Measurements from ENCODE around the gene CSDE1.

The CSDE1 gene

GRCh38 chr1:114702737-114703136 is 55.0 kb downstream of the CSDE1 start:
- DNase-seq (ENCODE audit: low read depth in 2 of 2): no peak

- no peak for DNase-seq (ENCODE audit: low read depth in 2 of 2)
Measured at GRCh38 chr1:114701931-114702330, 55.9 kb downstream of the CSDE1 start.

GRCh38 chr1:114700036-114700600 is 57.7 kb downstream of the CSDE1 start:
- DNase-seq (ENCODE audit: low read depth in 2 of 2): no peak

GRCh38 chr1:114696810-114697209 is 61.0 kb downstream of the CSDE1 start:
- DNase-seq (ENCODE audit: low read depth in 2 of 2): no peak

- no peak for DNase-seq (ENCODE audit: low read depth in 2 of 2)
Measured at GRCh38 chr1:114695430-114696058, 62.2 kb downstream of the CSDE1 start, which contains the start of gene AMPD1. Gene AMPD1 (minus strand): TSS chr1:114695546. CDS start chr1:114695471, 75 bp downstream.

GRCh38 chr1:114694540-114695310 is 63.1 kb downstream of the CSDE1 start:
- no peak for DNase-seq (ENCODE audit: low read depth in 2 of 2)

GRCh38 chr1:114692947-114693346 is 64.8 kb downstream of the CSDE1 start:
- DNase-seq (ENCODE audit: low read depth in 2 of 2): no peak

- DNase-seq (ENCODE audit: low read depth in 2 of 2): no peak
Measured at GRCh38 chr1:114691061-114691460, 66.7 kb downstream of the CSDE1 start.

GRCh38 chr1:114690148-114690547 is 67.6 kb downstream of the CSDE1 start:
- no peak for DNase-seq (ENCODE audit: low read depth in 2 of 2)

- no peak for DNase-seq (ENCODE audit: low read depth in 2 of 2)
Measured at GRCh38 chr1:114688526-114688925, 69.3 kb downstream of the CSDE1 start.

GRCh38 chr1:114685851-114686250 is 71.9 kb downstream of the CSDE1 start:
- no peak for DNase-seq (ENCODE audit: low read depth in 2 of 2)

- DNase-seq (ENCODE audit: low read depth in 2 of 2): no peak
Measured at GRCh38 chr1:114677691-114678090, 80.1 kb downstream of the CSDE1 start.

- DNase-seq (ENCODE audit: low read depth in 2 of 2): no peak
Measured at GRCh38 chr1:114676115-114676514, 81.7 kb downstream of the CSDE1 start.

- DNase-seq (ENCODE audit: low read depth in 2 of 2): no peak
Measured at GRCh38 chr1:114671939-114672275, 85.9 kb downstream of the CSDE1 start.

- no peak for DNase-seq (ENCODE audit: low read depth in 2 of 2)
Measured at GRCh38 chr1:114671011-114671938, 86.5 kb downstream of the CSDE1 start.

GRCh38 chr1:114670083-114671010 is 87.4 kb downstream of the CSDE1 start:
- peak; percentile 83 to 86 for DNase-seq (ENCODE audit: low read depth in 2 of 2)

GRCh38 chr1:114669562-114670082 is 88.2 kb downstream of the CSDE1 start, which contains the start of gene DENND2C:
Gene DENND2C (minus strand): TSS chr1:114670049. CDS start chr1:114625984, 44,065 bp downstream.
- no peak for DNase-seq (ENCODE audit: low read depth in 2 of 2)

GRCh38 chr1:114668784-114669561 is 88.8 kb downstream of the CSDE1 start:
- no peak for DNase-seq (ENCODE audit: low read depth in 2 of 2)

- no peak for DNase-seq (ENCODE audit: low read depth in 2 of 2)
Measured at GRCh38 chr1:114668373-114668772, 89.4 kb downstream of the CSDE1 start.

GRCh38 chr1:114666954-114667353 is 90.8 kb downstream of the CSDE1 start:
- DNase-seq (ENCODE audit: low read depth in 2 of 2): no peak

Measured in stimulated activated CD4-positive, alpha-beta T cell treated with anti-CD3 and anti-CD28 coated beads, Interleukin-4, amount 100 ng/mL, for 48 hours (primary cell).